ENCODE results near the gene GPRC5D. TPM values are rescaled to one million over a fixed set of nuclear protein-coding genes. Genes with fewer than 3 reads are reported as not detected.
A peak's percentile ranks its signal among the peaks of the same experiment; 100 is the strongest.

Gene GPRC5D
- total RNA-seq, 1 donor from 2014 or later: not detected

DNA sequence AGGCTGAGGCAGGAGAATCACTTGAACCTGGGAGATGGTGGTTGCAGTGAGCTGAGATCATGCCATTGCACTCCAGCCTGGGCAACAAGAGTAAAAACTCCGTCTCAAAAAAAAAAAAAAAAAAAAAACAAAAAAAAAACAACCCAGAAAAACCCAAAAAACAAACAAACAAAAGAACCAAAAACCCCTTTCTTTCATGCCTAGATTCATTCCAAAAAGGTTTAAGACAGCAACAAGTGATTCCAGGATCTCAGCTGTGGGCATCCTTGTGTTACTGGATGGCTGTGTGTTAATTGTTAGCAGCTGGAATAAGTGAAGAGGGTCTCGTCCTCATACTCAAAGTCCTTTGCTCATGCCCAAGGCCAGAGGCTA is 51.2 kb downstream of the GPRC5D start:
- Mint-ChIP-seq H3K9me3 (no peaks in the 10 kb centered on the region), H3K36me3 (peaks cover 8% of the 10 kb centered on the region), H3K4me1 (peaks cover 53% of the 10 kb centered on the region), H3K27me3 (ENCODE audit: low read depth) (no peaks in the 10 kb centered on the region), H3K4me3 (no peak overlapping the region), H3K27ac (no peak overlapping the region)
- no peak for DNase-seq (ENCODE audit: low spot score in 2 of 2, unreplicated experiment in 2 of 2)
- TF ChIP-seq, protein P1, sequence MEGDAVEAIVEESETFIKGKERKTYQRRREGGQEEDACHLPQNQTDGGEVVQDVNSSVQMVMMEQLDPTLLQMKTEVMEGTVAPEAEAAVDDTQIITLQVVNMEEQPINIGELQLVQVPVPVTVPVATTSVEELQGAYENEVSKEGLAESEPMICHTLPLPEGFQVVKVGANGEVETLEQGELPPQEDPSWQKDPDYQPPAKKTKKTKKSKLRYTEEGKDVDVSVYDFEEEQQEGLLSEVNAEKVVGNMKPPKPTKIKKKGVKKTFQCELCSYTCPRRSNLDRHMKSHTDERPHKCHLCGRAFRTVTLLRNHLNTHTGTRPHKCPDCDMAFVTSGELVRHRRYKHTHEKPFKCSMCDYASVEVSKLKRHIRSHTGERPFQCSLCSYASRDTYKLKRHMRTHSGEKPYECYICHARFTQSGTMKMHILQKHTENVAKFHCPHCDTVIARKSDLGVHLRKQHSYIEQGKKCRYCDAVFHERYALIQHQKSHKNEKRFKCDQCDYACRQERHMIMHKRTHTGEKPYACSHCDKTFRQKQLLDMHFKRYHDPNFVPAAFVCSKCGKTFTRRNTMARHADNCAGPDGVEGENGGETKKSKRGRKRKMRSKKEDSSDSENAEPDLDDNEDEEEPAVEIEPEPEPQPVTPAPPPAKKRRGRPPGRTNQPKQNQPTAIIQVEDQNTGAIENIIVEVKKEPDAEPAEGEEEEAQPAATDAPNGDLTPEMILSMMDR (IDR thresholded peaks at IDR 0.05; ENCODE audit: unreplicated experiment): no peak

DNA sequence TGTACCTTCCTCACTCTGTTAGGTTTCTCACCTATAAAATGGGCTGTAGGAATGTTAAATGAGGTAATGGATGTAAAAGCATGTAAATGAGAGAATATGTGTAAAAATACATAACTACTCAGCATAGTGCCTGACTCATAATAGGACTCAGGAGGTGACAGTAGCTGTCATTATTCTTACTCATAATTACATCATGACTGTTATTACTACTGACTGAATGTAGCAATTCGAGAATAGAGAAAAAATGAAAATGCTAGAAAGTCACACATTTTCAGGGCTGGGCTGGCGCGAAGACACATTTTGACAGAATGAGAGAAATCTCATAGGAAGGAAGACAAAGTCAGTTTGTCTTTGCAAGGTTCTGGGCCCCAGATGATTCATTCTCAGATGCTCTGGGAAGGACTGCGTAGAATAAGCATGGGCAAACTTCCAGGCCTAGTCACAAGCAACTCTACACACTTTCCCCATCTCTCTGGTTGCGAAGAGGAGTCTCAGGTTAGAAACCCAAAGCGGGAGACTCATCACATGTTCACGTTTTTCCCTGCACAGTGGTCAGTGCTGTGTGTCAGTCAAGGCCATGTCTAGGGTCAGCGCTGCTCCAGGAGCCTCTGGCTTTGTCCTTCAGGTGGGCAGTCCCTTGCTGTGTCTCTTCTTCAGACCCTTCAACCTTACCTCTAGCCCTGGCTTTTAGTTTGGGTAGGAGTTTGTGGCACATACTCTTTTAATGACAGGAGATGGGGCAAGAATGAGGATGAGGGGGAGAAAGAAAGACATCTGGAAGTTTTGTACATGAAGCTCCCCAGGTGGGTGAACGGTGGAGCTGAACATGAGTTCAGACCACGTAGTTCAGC is 52.2 kb downstream of the GPRC5D start:
- Mint-ChIP-seq H3K9me3 (no peaks in the 10 kb centered on the region), H3K27ac (peak overlapping the region; percentile 17), H3K36me3 (peaks cover 5% of the 10 kb centered on the region), H3K4me1 (peaks cover 57% of the 10 kb centered on the region), H3K4me3 (no peak overlapping the region), H3K27me3 (ENCODE audit: low read depth) (no peaks in the 10 kb centered on the region)
- TF ChIP-seq, protein P1 (IDR thresholded peaks at IDR 0.05; ENCODE audit: unreplicated experiment): no peak
- no peak for DNase-seq (ENCODE audit: low spot score in 2 of 2, unreplicated experiment in 2 of 2)

DNA sequence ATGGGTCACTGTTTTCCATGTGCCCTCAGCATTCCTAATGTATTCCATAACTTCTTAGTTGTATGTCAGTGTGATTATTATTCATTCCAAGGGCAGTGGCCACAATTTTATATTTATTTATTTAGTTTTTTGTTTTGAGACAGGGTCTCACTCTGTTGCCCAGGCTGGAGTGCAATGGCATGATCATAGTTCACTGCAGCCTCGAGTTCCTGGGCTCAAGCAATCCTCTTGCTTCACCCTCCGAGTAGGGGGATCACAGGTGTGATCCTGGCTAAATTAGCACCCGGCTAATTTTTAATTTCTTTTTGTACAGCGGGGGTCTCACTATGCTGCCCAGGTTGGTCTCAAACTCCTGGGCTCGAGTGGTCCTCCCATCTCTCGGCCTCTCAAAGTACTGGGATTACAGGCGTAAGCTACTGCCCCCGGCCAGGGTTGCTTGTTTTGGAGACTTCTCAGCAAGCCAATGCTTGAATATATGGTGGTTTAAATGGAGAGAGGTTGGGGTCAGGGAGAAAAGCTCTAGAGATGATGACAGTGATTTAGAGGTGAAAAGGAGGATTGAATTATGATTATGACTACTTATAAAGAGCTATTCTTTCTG is 53.0 kb downstream of the GPRC5D start:
- H3K9me3 Mint-ChIP-seq: no peaks in the 10 kb centered on the region
- no peak overlapping the region for H3K27ac Mint-ChIP-seq
- no peaks in the 10 kb centered on the region for H3K27me3 Mint-ChIP-seq (ENCODE audit: low read depth)
- TF ChIP-seq, protein P1 (IDR thresholded peaks at IDR 0.05; ENCODE audit: unreplicated experiment): no peak
- peaks cover 5% of the 10 kb centered on the region for H3K36me3 Mint-ChIP-seq
- peaks cover 55% of the 10 kb centered on the region for H3K4me1 Mint-ChIP-seq
- no peak overlapping the region for H3K4me3 Mint-ChIP-seq
- DNase-seq (ENCODE audit: low spot score in 2 of 2, unreplicated experiment in 2 of 2): no peak

DNA sequence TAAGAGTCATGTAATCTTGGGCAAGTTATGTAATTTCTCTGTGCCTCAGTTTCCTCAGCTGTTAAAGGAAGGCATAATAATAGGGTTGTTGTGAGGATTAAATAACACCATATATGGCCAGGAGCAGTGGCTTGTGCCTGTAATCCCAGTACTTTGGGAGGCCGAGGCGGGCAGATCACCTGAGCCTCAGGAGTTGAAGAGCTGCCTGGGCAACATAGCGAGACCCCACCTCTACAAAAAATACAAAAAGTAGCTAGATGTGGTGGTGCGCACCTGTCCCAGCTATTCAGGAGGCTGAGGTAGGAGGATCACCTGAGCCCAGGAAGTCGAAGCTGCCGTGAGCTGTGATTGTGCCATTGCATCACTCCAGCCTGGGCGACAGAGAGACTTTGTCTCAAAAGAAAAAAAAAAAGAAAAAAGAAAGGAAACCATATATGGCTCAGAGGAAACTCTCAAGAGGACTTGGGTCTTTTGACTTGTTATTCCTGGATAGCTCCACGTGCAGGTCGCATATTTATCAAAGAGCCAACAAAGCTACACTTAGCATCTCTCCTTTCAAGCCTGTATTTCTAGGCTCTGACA is 53.7 kb downstream of the GPRC5D start:
- TF ChIP-seq, protein P1 (IDR thresholded peaks at IDR 0.05; ENCODE audit: unreplicated experiment): no peak
- H3K27me3 Mint-ChIP-seq (ENCODE audit: low read depth): no peaks in the 10 kb centered on the region
- H3K4me1 Mint-ChIP-seq: peaks cover 54% of the 10 kb centered on the region
- peaks cover 5% of the 10 kb centered on the region for H3K36me3 Mint-ChIP-seq
- H3K4me3 Mint-ChIP-seq: no peak overlapping the region
- DNase-seq (ENCODE audit: low spot score in 2 of 2, unreplicated experiment in 2 of 2): no peak
- peak overlapping the region; percentile 13 for H3K27ac Mint-ChIP-seq
- H3K9me3 Mint-ChIP-seq: no peaks in the 10 kb centered on the region

- peaks cover 61% of the 10 kb centered on the region for H3K4me1 Mint-ChIP-seq
- no peak for DNase-seq (ENCODE audit: low spot score in 2 of 2, unreplicated experiment in 2 of 2)
- H3K9me3 Mint-ChIP-seq: no peaks in the 10 kb centered on the region
- TF ChIP-seq, protein P1 (IDR thresholded peaks at IDR 0.05; ENCODE audit: unreplicated experiment): no peak
- H3K4me3 Mint-ChIP-seq: no peak overlapping the region
- no peak overlapping the region for H3K27ac Mint-ChIP-seq
- peaks cover 5% of the 10 kb centered on the region for H3K36me3 Mint-ChIP-seq
- H3K27me3 Mint-ChIP-seq (ENCODE audit: low read depth): no peaks in the 10 kb centered on the region
Measured at GRCh38 chr12:12897302-12897701, 54.7 kb downstream of the GPRC5D start.

All from mesothelial cell of epicardium (in vitro differentiated cells).